ENCODE data around the gene FKRP.

DNA sequence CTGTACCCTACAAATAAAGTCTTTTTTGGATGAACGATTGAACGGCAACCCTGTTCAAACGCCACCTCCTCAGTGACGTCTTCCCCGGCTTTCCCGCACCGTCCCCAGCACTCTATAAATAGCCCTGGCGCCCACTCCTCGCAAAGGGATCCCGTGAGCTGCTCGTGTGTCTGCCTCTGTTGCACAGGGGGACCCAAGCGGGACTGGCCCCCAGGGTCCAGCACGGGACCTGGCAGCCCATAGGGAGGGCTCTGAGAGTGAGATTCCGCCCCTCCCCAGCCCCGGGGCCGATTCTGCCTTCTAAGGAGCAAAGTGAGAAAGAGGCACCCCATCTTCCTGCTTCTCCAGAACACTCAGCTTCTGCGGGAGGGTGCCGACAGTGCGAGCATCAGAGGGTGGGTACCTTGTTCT is 8.1 kb upstream of the FKRP start:
- TF ChIP-seq, protein P1, sequence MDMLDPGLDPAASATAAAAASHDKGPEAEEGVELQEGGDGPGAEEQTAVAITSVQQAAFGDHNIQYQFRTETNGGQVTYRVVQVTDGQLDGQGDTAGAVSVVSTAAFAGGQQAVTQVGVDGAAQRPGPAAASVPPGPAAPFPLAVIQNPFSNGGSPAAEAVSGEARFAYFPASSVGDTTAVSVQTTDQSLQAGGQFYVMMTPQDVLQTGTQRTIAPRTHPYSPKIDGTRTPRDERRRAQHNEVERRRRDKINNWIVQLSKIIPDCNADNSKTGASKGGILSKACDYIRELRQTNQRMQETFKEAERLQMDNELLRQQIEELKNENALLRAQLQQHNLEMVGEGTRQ (IDR thresholded peaks at IDR 0.05): no peak
- TF ChIP-seq POLR2A (IDR thresholded peaks at IDR 0.05; ENCODE audit: low read length): no peak
- no peak for TF ChIP-seq RNF2 (IDR thresholded peaks at IDR 0.05; ENCODE audit: borderline replicate concordance, low read depth)
- no peak for TF ChIP-seq HEYL (CRISPR knock-in tag; IDR thresholded peaks at IDR 0.05)
- TF ChIP-seq, protein P2, sequence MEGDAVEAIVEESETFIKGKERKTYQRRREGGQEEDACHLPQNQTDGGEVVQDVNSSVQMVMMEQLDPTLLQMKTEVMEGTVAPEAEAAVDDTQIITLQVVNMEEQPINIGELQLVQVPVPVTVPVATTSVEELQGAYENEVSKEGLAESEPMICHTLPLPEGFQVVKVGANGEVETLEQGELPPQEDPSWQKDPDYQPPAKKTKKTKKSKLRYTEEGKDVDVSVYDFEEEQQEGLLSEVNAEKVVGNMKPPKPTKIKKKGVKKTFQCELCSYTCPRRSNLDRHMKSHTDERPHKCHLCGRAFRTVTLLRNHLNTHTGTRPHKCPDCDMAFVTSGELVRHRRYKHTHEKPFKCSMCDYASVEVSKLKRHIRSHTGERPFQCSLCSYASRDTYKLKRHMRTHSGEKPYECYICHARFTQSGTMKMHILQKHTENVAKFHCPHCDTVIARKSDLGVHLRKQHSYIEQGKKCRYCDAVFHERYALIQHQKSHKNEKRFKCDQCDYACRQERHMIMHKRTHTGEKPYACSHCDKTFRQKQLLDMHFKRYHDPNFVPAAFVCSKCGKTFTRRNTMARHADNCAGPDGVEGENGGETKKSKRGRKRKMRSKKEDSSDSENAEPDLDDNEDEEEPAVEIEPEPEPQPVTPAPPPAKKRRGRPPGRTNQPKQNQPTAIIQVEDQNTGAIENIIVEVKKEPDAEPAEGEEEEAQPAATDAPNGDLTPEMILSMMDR (IDR thresholded peaks at IDR 0.05): no peak
- no peak for TF ChIP-seq JUN (IDR thresholded peaks at IDR 0.05)
- TF ChIP-seq, protein P3, sequence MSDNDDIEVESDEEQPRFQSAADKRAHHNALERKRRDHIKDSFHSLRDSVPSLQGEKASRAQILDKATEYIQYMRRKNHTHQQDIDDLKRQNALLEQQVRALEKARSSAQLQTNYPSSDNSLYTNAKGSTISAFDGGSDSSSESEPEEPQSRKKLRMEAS (IDR thresholded peaks at IDR 0.05): no peak
- TF ChIP-seq RFX5 (IDR thresholded peaks at IDR 0.05): no peak
- TF ChIP-seq, protein P4, sequence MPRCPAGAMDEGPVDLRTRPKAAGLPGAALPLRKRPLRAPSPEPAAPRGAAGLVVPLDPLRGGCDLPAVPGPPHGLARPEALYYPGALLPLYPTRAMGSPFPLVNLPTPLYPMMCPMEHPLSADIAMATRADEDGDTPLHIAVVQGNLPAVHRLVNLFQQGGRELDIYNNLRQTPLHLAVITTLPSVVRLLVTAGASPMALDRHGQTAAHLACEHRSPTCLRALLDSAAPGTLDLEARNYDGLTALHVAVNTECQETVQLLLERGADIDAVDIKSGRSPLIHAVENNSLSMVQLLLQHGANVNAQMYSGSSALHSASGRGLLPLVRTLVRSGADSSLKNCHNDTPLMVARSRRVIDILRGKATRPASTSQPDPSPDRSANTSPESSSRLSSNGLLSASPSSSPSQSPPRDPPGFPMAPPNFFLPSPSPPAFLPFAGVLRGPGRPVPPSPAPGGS (IDR thresholded peaks at IDR 0.05): no peak
- no peak for TF ChIP-seq EP300 (IDR thresholded peaks at IDR 0.05)

All from A549 (cell line).